Measurements from ENCODE around the gene RBM38.

Gene RBM38

GRCh38 chr20:57458400-57459160, 67.4 kb downstream of the RBM38 start:
- no peak for DNase-seq
